ENCODE data around the gene CYP2C9. TPM values are rescaled to one million over a fixed set of nuclear protein-coding genes. Genes with fewer than 3 reads are reported as not detected.
A peak's percentile ranks its signal among the peaks of the same experiment; 100 is the strongest.
"Not testable (repeated sequence)": the region's sequence is repeated elsewhere in the genome, so short reads cannot be mapped to it uniquely, and the experiment has no call there.

The CYP2C9 gene
- total RNA-seq = not detected in 2 replicates

- DNase-seq = no peak
Observed at GRCh38 chr10:94938383-94938782, at the start of gene CYP2C9. Gene CYP2C9, plus strand, starts transcription at chr10:94938658. Its CDS starts 25 bp downstream, at chr10:94938683.

DNA sequence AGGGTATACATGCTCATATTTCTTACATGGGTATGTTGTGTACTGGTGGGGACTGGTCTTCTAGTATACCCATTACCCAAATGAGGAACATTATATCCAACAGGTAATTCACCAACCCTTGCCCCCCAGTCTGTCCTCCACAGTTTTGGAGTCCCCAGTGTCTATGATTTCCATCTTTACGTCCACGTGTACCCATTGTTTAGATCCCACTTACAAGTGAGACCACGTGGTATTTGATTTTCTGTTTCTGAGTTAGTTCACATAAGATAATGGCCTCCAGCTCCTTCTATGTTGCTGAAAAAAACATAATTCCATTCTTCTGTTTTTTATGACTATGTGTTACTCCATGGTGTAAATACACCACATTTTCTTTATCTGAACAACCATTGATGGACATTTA is 49.3 kb upstream of the CYP2C9 start:
- no peak for DNase-seq

DNA sequence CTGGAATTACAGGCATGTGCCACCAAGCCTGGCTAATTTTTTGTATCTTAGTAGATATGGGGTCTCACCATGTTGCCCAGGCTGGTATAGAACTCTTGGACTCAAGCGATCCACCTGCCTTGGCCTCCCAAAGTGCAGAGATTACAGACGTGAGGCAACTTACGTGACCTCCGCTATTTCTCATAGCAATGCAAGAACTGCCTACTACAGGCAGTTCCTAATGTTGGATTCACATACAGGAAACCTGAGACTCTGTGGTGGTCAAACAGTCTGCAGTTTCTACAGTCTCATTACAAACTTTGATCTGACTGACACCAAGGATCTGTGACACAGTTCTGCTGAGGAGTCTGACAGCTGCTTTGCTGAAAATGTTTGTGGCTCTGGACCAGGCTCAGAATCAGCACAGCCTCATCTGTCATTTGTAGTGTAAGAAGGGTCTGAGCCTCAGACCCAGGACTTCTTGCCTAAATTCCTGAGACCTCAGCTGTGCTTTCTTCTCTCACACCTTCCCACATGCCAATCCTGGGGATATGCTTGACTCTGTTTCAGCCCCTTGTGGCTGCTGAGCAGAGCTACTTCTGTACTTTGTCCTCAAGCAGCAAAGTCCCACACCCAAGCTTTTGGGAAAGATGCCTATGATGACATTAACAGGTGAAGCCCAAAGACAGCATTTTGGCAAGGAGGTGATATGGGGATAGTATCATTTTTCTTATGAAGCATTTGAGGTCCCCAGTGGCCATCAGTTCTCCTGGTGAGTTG is 48.0 kb upstream of the CYP2C9 start:
- no peak for DNase-seq

- not testable (repeated sequence) for DNase-seq
Observed at GRCh38 chr10:94898414-94898813, 40.0 kb upstream of the CYP2C9 start.

- no peak for DNase-seq
Observed at GRCh38 chr10:94902080-94902479, 36.4 kb upstream of the CYP2C9 start.

DNA sequence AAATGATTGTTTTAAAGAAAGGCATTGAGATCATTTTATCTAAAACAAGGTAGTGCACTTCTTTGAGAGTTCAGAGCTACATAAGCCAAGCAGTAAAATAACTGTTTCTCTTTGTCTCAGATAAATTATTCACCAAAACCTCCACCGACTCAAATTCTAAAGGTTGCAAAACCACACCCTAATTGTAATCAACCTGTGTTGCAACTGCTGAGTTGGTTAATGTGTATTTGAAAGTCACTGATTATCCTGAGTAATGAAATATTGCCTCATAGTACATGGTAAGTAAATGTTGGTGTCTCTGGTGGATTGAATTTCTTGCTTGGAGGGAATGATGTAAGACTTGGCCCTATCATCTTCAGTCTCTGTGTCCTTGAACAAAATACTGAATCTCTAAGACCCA is 35.9 kb upstream of the CYP2C9 start:
- no peak for DNase-seq

- DNase-seq = not testable (repeated sequence)
Observed at GRCh38 chr10:94904506-94905148, 33.8 kb upstream of the CYP2C9 start.

GRCh38 chr10:94916423-94916822 is 22.0 kb upstream of the CYP2C9 start:
- DNase-seq = no peak

- DNase-seq = no peak
Observed at GRCh38 chr10:94936721-94937120, 1.7 kb upstream of the CYP2C9 start.

DNA sequence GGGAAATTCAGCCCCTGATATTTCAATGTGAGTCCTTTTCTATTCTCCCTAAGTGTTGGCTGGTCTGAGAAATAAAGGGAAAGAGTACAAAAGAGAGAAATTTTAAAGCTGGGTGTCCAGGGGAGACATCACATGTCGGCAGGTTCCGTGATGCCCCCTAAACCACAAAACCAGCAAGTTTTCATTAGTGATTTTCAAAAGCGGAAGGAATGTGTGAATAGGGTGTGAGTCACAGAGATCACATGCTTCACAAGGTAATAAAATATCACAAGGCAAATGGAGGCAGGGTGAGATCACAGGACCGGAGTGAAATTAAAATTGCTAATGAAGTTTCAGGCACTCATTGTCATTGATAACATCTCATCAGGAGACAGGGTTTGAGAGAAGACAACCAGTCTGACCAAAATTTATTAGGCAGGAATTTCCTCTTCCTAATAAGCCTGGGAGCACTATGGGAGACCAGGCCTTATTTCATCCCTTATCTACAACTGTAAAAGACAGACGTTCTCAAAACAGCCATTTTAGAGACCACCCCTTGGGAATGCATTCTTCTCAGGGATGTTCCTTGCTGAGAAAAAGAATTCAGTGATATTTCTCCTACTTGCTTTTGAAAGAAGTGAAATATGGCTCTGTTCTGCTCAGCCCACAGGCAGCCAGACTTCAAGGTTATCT is 5.1 kb downstream of the CYP2C9 start:
- peak; percentile 1 for DNase-seq

GRCh38 chr10:94946181-94946580 is 7.7 kb downstream of the CYP2C9 start:
- DNase-seq = not testable (repeated sequence)

DNA sequence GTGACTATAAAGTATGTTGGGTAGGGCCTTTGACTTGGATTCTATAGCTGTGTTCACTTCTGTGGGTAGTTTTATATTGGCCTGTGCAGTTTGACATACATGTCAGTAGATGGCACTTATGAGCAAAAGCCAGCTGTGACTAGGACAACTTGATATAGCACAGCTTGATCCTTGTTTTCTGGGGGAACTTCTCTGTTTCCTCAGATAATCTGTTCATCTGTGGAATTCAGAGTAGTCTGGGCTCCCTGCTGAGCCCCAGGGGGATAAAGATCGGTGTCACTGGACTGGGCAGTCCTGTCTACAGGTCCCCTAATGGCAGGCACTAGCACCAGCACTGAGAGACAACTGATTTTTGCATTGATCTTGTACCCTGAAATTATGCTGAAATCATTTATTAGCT is 25.4 kb downstream of the CYP2C9 start:
- DNase-seq = peak; percentile 66

GRCh38 chr10:94983555-94983954 is 45.1 kb downstream of the CYP2C9 start:
- no peak for DNase-seq

DNA sequence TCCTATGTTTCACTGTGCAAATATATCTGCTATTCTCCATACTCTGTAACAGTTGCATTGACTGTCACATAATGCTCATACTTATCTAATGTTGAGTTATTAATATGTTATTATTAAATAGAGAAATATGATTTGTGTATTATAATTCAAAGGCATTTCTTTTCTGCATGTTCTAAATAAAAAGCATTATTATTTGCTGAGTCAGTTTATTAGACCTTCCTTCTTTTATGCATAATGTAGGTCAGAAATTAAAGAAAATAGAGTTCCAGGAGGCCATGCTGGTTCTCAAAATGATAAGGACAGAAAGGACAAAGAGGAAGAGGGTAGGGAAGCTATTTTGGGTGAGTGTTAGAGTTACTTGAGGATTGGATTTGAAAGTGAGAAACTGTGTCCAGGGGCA is 50.7 kb downstream of the CYP2C9 start:
- no peak for DNase-seq

DNA sequence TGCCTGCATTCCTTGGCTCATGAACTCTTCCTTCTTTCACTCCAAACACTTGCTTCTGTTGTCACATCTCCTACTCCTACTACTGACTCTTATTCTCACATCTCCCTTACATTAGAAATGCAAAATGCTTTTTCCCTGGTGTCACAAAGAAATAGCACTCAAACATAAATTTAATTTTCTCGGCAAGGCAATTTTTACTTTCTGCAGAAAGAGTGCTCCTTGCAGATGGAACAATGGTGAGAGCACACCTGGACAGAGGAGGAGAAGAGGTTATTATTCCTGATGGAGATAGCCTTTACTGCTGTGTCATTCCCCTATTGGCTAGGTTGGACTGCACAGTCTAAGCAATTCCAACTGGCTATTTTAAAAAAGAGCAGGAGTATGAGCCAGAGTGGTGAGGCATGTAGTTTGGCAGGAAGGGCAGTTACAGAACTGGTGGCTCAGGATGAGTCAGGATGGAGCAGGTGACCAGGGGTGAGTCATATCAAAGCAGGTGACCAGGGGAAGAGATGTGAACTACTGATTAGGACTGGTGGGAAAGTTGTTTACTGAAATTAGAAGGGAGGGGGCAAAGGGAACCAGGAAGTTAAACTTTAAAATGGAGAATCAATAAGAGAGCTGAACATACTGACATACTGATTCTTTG is 52.9 kb downstream of the CYP2C9 start:
- DNase-seq = no peak

DNA sequence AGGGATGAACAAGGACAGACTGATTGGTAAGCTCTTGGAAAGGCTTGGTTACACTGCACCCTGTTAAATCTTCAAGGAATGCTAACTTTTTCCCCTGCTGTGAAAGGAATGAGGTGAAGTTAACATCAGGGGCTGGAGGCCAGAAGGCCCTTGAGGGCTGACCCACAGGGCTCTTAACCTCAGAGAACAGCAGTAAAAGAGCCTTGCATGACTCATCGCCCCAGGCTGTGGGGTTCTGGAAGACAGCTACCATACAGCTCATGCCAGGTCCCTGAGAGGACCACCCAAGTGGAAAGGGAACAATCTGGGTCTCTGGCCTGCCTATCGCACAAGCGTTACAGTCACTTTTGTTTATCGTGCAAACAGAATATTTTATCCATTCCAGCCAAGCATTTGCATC is 54.4 kb downstream of the CYP2C9 start:
- DNase-seq = no peak

- no peak for DNase-seq
Observed at GRCh38 chr10:94997741-94998174, 59.3 kb downstream of the CYP2C9 start.

DNA sequence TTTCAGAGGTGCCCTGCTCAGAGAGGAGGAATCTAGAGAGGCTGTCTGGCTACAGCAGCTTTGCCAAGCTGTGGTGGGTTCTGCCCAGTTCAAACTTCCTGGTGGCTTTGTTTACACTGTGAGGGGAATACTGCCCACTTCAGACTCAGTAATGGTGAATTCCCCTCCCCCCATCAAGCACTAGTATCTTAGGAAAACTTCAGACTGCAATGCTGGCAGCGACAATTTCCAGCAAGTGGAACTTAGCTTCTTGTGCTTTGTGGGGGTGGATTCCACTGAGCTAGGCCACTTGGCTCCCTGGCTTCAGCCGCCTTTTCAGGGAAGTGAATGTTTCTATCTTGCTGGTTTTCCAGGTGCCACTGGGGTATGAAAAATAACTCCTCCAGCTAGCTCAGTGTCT is 88.0 kb downstream of the CYP2C9 start:
- DNase-seq = no peak

DNA sequence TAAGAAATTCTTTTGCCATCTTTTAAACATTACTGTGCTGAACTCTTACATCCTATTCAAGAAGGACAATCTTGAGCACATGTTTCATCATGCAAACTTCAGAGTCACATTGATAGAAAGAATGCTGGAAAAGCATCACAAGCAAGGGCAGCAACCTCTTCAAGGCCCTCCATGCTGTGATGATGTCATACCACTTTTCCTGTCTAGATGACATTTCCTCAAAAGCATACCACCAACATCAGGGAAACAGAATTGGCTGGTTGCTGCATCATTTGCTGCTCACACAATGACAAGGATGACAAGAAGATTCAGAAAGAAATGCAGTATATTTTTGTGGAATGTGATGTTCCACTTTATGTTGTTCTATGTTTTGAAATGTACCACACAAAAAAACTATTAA is 93.2 kb downstream of the CYP2C9 start:
- no peak for DNase-seq

- DNase-seq = no peak
Observed at GRCh38 chr10:95034401-95034800, 95.9 kb downstream of the CYP2C9 start.

DNA sequence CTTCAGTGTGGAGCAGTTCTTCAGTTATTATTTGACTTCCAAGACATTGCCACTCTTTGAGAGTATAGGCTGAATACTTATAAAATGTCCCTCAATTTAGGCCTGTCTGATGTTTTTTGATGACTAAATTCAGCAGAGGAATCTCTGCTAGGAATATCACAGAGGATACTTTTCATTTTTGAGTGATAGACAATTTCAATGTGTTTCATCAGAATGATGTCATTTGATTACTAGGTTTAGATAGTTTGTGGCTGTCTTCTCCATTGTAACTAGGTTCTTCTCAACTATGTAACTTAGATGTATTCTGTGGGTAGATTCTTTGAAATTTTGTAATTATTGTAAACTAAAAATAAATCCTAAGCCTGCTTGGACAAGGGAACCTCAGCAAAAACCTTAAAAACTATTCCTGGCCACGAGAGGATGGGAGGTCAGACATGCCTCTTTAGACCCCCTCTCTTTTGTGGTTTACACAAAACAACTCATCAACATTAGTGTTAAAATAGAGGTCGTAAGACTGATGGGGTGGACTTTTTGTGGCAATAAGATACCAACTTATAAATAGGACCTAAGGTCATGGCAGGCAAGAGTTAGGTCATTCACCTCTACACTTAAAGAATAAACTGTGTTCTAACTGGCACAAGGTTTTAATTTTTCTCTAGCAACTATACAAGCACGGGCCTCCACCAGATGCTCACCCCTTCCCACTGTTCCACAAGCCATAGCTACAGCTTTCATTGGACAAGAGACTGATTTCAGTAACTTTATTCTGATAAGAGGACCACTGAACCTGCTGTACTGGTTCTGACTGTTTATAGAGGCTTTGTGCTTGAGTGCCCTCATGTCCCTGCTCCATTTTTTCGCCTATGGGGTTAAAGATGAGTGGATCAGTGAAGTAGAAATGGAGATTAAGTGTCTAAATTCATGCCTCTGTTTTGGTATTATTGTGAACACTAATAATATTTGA is 97.2 kb downstream of the CYP2C9 start:
- no peak for DNase-seq

DNA sequence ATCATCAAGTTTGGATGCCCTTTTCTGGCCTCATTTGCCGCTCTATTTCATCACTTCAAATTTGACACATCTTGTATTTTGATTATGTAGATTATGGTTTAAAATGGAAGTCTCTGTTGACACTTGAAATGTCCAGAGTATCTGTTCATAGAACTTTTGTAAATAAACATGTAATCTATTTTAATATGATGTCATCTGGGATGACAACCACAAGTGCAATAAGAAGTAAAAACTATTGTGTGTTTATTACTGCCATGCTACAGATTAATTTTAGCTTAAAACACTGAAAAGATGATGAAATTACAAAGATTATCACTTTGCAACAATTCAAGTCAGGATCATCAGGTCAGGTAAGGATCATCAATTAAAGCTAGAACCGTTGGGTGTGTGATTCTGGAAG is 100.8 kb downstream of the CYP2C9 start:
- no peak for DNase-seq
